ENCODE data around the gene CAMK2B.

CAMK2B gene

GRCh38 chr7:44325201-44325671, at the start of gene CAMK2B:
TSS of gene CAMK2B (minus strand) at chr7:44325594. CDS start at chr7:44325421, 173 bp downstream.
- DNase-seq (ENCODE audit: low read depth in 2 of 2, low spot score in 1 of 2): no peak

- DNase-seq (ENCODE audit: low read depth in 2 of 2, low spot score in 1 of 2): no peak
These were observed 48.8 kb upstream of the CAMK2B start for GRCh38 chr7:44374007-44374763.

DNA sequence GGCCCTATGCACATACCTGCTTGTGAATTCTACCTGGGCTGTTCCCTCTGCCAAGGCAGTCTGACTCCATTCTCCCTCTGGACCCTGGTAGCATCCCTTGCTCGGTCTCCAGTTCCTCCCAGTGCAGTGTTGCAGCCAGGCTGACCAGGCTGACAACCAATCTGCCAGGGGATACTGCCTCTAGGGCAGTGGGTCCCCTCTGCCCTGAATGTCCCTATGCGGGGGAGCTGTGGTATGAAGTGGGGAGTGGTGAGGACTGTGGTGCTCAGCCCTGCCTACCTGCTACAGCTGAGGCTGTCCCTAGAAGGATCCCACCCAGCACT, 48.0 kb upstream of the CAMK2B start:
- DNase-seq (ENCODE audit: low read depth in 2 of 2, low spot score in 1 of 2): no peak

DNA sequence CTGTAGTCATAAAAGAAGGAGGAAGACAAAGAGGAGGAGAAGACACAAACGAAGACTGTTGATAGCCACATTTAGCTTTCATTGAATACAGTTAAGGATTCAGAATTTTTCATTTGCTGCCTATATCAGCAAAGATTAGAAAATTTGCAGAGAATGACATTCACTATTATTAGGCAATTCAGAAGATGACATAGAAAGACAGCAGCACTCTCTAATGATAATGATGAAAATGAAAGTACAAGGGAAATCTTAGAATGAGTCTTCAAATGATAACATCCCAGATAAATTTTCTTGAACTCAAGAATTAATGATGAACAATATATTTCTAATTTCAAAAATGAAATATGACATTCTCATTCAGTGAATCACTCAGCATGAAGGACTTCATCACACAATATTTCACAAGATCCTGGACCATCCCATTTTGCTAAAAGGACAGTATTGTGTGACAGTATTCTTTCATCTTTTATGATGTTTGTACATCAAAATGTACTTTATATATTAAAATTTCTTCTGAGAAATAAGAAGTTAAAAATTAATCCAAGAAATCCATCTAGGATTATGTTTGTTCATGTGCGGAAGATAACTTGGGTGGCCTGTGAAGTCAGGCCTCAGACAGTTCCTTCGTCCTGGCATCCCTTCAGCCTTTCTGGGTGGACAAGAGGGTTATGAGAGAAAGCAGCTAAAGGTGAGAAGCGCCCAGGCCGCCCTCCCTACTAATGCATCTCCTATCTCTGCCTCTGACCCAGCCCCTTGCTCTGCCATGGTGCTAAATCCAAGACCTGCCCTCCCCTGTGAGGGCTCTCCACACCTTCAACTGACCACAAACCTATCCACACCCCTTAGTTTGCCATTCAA, 47.4 kb upstream of the CAMK2B start:
- no peak for DNase-seq (ENCODE audit: low read depth in 2 of 2, low spot score in 1 of 2)

- no peak for DNase-seq (ENCODE audit: low read depth in 2 of 2, low spot score in 1 of 2)
These were observed 43.5 kb upstream of the CAMK2B start for GRCh38 chr7:44368885-44369284.

DNA sequence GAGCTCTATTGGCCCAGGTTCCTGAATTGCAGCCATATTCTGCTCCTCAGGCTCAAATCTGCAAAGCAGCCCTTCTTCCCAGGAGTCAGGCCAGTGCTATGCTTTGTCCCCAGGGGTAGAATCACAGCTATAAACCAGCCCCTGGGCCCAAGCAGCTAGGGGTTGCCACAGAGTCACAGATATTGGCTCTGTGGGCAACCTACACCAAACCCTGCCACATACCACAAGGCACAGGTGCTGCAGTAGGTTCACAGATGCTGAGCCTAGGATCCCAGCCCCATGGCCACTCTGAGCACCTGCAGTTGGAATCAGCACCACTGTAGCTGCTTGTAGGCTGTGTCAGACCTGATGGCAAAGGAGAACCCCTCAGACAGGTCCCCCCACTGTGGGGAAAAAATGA, 43.1 kb upstream of the CAMK2B start:
- DNase-seq (ENCODE audit: low read depth in 2 of 2, low spot score in 1 of 2): no peak

DNA sequence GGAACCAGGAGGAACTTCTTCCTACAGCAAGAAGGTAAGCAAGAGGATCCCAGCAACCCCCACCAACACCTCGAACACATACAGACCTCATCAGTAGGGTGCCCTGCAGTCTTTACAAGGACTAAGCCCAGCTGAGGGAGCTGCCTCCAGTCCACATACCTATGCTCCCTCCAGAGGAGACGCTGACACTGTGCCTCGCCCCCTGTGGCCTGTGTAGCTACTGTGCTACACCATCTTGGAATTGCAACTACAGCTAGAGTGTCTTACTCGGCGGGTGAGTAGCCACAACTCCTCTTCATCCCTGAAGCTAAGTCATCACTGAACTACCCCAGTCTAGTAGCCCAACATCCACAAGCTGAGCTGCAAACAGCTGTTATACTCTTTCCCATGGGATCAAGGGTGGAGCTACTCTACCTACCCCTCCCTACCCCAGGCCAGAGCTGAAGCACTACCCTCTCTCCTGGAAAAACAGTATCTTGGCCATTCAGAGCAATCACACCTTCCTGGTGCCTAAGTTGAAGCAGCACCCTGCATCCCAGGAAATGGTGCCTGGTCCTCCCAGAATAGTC, 42.2 kb upstream of the CAMK2B start:
- DNase-seq (ENCODE audit: low read depth in 2 of 2, low spot score in 1 of 2): no peak

DNA sequence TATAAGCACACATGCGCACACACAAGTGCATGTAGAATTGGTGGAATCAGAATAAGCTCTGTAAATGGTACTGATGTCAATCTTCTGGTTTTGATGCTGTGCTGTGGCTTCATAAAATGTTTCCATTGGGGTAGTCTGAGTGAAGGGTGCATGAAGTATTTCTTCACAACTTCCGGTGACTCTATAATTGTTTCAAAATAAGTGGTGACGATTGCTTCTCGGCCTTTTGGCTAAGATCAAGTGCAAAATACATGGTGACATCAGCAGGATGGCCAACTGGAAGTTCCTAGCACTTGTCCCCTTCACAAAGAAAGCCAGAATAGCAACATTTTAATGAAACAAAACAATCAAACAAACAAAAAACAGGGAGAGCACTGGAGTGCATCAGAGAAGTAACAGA, 41.6 kb upstream of the CAMK2B start:
- no peak for DNase-seq (ENCODE audit: low read depth in 2 of 2, low spot score in 1 of 2)

- DNase-seq (ENCODE audit: low read depth in 2 of 2, low spot score in 1 of 2): no peak
These were observed 28.3 kb upstream of the CAMK2B start for GRCh38 chr7:44353668-44354067.

GRCh38 chr7:44348851-44349781, 23.7 kb upstream of the CAMK2B start:
- no peak for DNase-seq (ENCODE audit: low read depth in 2 of 2, low spot score in 1 of 2)

GRCh38 chr7:44348300-44348699, 22.9 kb upstream of the CAMK2B start:
- no peak for DNase-seq (ENCODE audit: low read depth in 2 of 2, low spot score in 1 of 2)

DNA sequence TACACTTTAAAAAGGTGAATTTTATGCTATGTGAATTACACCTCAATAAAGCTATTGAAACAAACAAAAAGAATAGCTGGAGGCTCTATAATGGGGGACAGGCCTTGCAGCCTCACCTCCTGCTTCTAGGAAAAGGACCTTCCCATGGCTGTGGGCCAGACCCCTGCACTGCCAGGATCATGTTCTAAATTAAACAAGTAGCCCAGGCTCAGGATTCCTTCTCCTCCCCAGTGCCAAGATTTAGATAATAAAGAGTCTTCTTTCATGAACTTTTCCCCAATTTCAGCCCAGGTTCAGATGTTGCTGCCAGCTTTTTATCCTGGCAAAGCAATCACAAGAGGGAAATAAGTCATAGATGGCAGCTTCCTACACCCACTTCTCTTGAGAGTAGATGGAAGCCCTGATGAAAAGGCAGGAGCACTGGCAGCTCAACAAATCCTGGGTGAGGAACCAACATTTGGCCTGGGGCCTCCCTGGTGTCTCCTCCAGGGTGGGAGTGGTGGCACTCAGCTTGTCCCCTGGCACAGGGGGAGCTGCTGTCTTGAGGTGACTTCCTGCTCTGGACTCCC, 22.2 kb upstream of the CAMK2B start:
- DNase-seq (ENCODE audit: low read depth in 2 of 2, low spot score in 1 of 2): no peak

GRCh38 chr7:44346063-44346462, 20.7 kb upstream of the CAMK2B start:
- DNase-seq (ENCODE audit: low read depth in 2 of 2, low spot score in 1 of 2): no peak

- no peak for DNase-seq (ENCODE audit: low read depth in 2 of 2, low spot score in 1 of 2)
These were observed 16.0 kb upstream of the CAMK2B start for GRCh38 chr7:44341401-44341800.

DNA sequence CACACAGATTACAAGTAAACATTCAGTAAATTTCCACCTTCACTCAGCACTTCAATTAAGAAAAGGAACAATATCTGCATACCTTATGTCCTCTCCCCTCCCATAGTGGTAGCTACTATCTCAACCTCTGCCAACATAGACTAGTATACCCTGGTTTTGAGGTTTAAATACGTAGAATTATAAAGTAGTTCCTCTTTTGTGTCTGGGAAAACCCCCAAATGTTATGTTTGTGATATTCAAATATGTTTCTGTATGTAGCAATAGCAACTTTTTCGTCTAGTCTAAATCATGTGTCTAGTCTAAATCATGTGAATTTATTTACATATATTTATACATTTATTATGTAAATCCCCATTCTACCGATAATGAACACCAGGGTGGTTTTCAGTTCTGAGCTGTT, 13.2 kb upstream of the CAMK2B start:
- DNase-seq (ENCODE audit: low read depth in 2 of 2, low spot score in 1 of 2): no peak

DNA sequence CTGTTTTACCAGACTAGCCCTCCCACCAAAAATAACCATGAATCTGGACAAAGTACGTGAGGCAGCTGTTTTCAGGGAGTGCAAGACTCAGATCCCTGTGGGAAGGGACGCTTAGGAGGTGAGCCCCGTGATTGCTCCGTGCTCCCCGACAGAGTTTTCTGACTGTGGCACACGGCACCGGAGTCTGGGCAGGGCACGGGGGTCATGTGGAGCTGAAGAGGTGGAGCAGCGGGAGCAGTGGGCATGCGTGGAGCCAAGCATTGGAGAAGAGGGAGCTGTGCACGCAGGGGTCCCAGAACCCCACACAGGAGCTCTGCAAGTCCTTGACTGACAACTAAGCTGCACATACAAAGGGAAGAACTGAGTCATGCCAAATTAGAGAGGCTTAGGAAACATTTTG, 11.1 kb upstream of the CAMK2B start:
- no peak for DNase-seq (ENCODE audit: low read depth in 2 of 2, low spot score in 1 of 2)

GRCh38 chr7:44335184-44335583, 9.8 kb upstream of the CAMK2B start:
- no peak for DNase-seq (ENCODE audit: low read depth in 2 of 2, low spot score in 1 of 2)

DNA sequence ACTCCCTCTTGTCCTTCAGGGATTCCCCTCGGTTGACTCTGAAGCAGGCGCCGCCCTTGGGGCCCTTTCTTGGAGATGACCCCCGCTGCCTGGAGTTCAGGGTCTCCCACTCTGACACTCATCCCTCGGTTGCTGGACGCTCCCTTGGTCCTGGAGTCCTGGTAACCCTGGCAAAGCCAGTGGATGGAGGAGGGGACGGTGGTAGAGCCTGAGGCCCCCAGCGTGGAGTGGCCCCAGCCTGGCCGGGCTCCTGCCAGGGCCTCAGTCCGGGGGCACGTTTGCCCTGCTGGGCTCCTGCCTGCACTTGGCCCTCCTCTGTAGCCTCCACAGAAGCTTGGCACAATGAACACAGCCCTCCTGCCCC, 9.3 kb upstream of the CAMK2B start:
- no peak for DNase-seq (ENCODE audit: low read depth in 2 of 2, low spot score in 1 of 2)

GRCh38 chr7:44333911-44334733, 8.7 kb upstream of the CAMK2B start:
- no peak for DNase-seq (ENCODE audit: low read depth in 2 of 2, low spot score in 1 of 2)

- DNase-seq (ENCODE audit: low read depth in 2 of 2, low spot score in 1 of 2): no peak
These were observed 6.3 kb upstream of the CAMK2B start for GRCh38 chr7:44331682-44332081.

Measured in stimulated activated CD8-positive, alpha-beta memory T cell treated with anti-CD3 and anti-CD28 coated beads, Interleukin-4, amount 100 ng/mL, for 4 hours (primary cell).